ENCODE data around the gene FBXL19. TPM values are rescaled to one million over a fixed set of nuclear protein-coding genes. Genes with fewer than 3 reads are reported as not detected.

FBXL19 gene
- total RNA-seq, 1 donor from 2014 or later = 13.1 TPM

DNA sequence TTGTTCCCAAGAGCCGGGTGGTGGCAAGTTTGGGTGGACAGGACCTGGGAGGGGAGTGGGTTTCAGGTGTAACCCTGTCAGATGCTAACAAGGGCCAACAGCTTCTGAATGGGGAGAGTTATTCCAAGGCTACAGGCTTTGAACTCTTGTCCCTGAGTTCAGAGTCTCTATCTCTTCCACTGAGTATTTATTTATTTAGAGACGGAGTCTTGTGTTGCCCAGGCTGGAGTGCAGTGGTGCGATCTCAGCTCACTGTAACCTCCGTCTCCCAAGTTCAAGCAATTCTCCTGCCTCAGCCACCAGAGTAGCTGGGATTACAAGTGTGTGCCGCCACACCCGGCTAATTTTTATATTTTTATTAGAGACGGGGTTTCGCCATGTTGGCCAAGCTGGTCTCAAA is 31.6 kb downstream of the FBXL19 start:
- ATAC-seq = no peak
- no peak for DNase-seq (ENCODE audit: low spot score)
- intact Hi-C loops (cut with DNase I) = no loop called here

DNA sequence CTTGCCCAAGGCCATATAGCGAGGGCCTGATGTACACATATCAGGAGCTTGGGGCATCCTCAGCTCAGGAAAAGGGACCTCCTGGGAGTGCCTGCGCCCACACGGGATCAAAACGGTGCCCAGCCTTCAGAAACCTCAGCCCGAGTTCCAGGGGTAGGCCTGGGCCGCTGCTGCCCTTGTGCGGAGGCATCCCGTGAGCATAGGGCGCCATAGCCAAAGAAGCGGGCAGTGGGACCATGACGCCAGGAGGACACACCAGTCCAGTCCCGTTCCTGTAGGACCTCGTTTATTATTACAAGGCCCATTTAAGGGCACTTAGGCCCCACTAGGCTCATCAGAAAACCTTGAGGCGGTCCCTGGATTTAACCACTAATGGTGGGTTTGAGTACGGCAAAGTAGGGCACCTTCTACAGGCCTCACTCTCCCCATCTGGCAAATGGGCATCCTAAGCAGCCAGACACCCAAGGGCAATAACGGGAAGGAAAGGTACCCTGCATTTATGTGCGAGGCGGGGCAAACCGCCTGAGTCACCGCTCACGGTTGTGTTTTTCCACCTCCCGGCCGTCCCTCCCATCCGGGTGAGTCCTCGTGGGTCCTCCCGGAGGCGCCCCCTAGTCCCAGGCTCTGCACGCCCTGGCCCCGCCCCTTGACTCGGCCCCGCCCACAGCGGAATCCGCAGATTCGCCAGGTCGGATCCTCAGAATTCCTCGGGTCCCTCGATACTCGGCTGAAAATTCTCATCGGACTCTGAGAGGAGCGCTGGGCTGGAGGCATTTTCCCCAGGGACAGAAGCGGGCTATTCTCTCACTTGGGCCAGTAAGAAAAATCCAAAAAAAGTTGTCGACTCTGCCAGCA is 33.5 kb downstream of the FBXL19 start:
- DNase-seq (ENCODE audit: low spot score) (peak; percentile 92), ATAC-seq (peak; percentile 85)
- intact Hi-C loops (cut with DNase I) = no loop called here

DNA sequence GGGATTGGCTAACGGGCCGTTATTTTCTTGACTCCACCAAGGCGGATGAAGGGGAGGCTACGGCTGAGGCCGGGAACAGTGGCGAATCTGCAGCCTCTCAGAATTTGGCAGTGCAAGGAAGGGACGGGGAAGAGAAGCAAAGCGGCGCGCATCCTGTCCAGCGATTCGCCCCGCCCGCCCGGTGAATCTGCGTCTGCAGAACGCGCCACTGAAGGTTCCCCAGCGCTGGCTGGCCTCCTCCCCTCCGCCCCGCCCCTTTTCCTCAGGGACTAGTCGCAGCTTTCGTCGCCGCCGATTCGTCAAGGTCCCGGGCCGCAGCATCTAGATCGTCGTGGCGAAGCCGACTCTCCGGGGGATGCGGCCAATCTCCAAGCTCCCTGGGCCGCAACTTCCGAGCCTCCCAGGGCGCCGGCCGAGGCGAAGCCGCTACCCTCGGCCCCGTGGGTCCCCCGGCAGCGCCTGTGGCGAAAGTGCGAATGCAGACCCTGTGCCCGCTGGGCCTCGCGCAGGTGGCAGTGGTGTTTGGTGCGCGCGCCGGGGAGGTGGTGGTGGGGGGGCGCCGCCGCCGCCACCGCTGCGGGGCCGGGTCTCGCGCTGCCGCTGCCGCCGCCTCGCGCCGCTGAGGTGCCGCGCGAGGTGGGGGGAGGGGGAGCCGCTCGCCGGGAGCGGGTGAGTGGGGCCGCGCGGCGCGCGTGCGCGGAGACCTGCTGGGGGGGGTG is 34.2 kb downstream of the FBXL19 start, which contains the start of gene SETD1A:
TSS of gene SETD1A (plus strand) at position 299 of the 719 bp plus-strand sequence. CDS start 978 bp downstream, outside the sequence.
- intact Hi-C loops (cut with DNase I) = no loop called here
- ATAC-seq = peak; percentile 94
- peak; percentile 98 for DNase-seq (ENCODE audit: low spot score)

DNA sequence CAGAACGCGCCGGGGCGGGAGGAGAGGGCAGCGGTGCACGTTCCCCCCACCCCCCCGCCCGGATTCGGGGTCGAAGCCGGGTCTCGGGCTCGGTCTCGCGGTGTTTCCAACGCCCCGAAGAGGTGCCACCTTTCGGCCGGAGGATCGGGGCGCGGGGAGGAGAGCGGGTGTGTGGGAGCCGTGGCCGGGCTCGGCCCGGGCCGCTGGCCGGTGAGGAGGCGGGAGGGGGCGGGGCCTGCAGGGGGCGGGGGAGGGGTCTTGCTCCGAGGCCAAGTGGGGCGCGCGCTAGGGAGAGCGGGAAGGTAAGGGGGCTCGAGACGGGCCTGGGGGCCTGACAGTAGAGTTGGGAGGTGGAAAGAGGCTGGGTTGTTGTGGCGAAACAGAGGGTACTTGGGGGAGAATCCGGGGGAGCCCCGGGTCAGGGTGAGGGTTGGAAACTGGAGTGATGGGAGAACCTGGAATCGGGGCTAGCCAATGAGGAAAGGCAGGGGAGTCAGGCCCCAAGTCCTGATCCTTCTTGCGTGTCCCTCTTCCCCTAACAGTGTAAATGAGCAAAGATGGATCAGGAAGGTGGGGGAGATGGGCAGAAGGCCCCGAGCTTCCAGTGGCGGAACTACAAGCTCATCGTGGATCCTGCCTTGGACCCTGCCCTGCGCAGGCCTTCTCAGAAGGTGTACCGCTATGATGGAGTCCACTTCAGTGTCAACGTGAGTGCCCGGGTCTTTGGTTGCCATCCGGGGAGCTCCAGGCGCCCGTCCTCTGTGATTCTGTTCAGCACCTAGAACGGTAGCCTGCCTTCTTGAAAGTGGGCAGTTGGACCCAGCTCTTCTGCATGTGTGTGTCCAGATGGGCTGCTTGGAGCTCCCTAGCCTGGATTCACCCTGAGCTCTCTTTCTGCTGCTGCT is 35.1 kb downstream of the FBXL19 start:
- DNase-seq (ENCODE audit: low spot score) = no peak
- intact Hi-C loops (cut with DNase I) = no loop called here
- ATAC-seq = no peak

DNA sequence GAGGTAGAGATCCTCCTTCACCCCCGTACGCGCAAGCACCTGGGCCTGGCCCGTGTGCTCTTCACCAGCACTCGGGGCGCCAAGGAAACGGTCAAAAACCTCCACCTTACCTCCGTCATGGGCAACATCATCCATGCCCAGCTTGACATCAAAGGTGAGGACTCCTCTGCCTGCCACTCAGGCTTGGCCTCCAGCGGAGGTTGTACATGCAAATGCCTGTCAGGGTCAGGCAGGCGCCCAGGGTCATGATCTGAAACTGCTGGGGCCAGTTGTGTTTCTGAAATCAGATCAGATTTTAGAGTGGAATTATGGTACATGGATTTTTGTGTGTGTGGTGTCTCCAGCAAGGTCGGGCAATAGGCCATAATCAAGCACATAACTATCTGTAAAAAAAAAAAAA is 38.0 kb downstream of the FBXL19 start:
- no peak for DNase-seq (ENCODE audit: low spot score)
- intact Hi-C loops (cut with DNase I) = no loop called here
- no peak for ATAC-seq

DNA sequence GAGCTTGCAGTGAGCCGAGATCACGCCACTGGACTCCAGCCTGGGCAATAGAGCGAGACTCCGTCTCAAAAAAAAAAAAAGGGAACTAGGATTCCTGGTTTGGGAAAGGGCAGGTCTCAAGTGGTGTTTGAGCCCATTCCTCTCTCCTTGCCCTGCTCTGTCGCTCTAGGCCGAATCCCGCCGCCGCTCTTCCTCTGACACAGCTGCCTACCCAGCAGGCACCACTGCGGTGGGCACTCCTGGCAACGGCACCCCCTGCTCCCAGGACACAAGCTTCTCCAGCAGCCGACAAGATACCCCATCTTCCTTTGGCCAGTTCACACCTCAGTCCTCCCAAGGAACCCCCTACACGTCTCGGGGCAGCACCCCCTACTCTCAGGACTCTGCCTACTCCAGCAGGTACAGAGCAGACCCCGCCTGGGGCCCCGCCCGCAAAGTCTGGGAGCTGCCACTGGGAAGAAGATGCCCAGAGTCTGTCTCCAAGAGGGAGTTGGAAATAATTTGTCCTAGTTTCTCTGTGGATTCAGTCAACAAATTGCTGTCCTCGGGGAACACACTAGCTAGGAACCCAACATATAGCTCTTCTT is 40.6 kb downstream of the FBXL19 start:
- intact Hi-C loops (cut with DNase I) = no loop called here

DNA sequence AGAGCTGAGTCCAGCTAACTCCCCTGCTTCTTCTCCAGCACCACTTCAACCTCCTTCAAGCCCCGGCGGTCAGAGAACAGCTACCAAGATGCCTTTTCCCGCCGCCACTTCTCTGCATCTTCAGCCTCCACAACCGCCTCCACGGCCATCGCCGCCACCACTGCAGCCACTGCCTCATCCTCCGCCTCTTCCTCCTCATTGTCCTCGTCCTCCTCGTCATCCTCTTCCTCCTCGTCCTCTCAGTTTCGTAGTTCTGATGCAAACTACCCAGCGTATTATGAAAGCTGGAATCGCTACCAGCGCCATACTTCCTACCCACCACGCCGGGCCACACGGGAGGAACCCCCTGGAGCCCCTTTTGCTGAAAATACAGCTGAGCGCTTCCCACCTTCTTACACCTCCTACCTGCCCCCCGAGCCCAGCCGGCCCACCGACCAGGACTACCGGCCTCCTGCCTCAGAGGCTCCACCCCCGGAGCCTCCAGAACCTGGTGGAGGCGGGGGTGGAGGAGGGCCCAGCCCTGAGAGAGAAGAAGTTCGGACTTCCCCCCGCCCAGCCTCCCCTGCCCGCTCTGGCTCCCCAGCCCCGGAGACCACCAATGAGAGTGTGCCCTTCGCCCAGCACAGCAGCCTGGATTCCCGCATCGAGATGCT is 41.3 kb downstream of the FBXL19 start:
- ATAC-seq = peak; percentile 12

More for the DNA sequence above, 40.6 kb downstream of the FBXL19 start:
- ATAC-seq (no peak), DNase-seq (ENCODE audit: low spot score) (no peak)

DNA sequence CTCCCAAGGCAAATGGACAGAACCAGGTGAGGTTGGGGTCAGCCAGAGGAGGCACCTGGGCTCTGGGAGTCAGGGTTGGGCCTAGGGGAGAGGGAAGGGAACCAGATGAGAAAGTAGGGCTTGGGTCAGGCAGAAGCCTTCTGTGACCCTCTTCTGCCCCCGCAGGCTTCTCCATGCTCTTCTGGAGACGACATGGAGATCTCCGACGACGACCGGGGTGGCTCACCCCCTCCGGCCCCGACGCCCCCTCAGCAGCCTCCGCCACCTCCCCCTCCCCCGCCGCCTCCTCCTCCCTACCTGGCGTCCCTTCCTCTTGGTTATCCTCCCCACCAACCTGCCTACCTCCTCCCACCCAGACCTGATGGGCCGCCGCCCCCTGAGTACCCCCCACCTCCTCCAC is 42.1 kb downstream of the FBXL19 start:
- intact Hi-C loops (cut with DNase I) = no loop called here
- DNase-seq (ENCODE audit: low spot score) = no peak
- no peak for ATAC-seq

More for the DNA sequence above, 41.3 kb downstream of the FBXL19 start:
- no peak for DNase-seq (ENCODE audit: low spot score)
- intact Hi-C loops (cut with DNase I) = no loop called here

DNA sequence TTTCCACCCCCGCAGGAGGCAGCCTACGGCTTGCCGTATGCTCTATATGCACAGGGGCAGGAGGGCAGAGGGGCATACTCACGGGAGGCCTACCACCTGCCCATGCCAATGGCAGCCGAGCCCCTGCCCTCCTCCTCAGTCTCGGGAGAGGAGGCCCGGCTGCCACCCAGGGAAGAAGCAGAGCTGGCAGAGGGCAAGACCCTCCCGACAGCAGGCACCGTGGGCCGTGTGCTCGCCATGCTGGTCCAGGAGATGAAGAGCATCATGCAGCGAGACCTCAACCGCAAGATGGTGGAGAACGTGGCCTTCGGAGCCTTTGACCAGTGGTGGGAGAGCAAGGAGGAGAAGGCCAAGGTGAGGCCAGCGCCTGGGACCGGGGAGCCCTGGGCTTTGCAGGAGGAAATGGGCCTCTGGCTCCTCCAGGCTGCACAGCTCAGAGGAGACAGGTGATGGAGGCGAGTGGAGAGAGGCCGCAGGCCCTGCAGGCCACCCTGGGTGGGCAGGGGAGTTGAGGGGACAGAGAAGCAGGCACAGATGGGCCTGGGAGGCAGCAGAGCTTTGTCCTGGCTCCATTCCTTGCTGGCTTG is 42.8 kb downstream of the FBXL19 start:
- no peak for DNase-seq (ENCODE audit: low spot score)
- intact Hi-C loops (cut with DNase I) = no loop called here
- ATAC-seq = no peak

DNA sequence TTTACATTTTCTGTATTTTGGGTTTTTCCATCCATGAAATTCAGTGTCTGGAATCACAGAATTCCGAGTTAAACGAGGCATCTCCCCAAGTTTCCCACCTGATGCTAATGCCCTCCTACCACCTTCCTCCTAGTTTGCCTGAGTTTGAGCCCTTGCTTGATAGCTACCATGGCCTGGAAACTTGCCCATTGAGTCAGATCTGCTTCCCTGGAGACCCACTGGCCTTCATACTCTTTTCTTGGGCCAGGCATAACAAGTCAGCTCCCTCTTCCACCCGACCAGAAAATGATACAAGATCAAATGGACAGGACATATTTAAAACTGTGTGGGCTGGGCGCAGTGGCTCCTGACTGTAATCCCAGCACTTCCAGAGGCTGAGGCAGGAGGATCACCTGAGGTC is 44.4 kb downstream of the FBXL19 start:
- intact Hi-C loops (cut with DNase I) = no loop called here
- no peak for DNase-seq (ENCODE audit: low spot score)
- ATAC-seq = no peak

DNA sequence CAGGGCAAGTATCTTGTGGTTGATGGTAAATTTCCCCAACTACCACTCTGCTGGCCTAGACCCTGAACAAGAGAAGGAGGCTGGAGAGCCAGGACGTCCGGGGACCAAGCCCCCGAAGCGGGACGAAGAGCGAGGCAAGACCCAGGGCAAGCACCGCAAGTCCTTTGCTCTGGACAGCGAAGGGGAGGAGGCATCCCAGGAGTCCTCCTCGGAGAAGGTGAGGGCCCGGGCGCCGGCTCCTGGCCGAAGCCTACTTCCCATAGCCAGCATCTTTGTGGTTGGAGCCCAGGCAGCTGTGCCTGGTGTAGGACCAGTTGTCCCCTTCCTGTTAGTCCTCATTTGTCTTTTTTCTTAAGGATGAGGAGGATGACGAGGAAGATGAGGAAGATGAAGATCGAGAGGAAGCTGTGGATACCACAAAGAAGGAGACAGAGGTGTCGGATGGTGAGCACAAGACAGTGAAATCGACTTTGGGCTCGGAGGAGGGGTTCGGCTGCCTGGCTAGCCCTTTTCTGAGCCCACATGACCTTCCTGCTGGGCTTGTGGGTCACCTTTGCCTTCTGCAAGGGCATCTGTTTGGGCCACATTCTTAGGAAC is 46.0 kb downstream of the FBXL19 start:
- no peak for DNase-seq (ENCODE audit: low spot score)
- intact Hi-C loops (cut with DNase I) = no loop called here
- ATAC-seq = no peak

DNA sequence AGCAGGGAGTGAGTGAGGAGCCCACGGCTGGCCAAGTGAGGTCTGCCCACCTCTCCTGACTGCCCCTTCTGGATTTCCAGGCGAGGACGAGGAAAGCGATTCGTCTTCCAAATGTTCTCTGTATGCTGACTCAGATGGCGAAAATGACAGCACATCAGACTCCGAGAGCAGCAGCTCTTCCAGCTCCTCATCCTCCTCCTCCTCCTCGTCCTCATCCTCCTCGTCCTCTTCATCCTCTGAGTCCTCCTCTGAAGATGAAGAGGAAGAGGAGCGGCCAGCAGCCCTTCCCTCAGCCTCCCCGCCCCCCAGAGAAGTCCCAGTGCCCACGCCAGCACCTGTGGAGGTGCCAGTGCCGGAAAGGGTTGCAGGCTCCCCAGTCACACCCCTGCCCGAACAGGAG is 47.9 kb downstream of the FBXL19 start:
- no peak for DNase-seq (ENCODE audit: low spot score)
- ATAC-seq = no peak
- intact Hi-C loops (cut with DNase I) = no loop called here

DNA sequence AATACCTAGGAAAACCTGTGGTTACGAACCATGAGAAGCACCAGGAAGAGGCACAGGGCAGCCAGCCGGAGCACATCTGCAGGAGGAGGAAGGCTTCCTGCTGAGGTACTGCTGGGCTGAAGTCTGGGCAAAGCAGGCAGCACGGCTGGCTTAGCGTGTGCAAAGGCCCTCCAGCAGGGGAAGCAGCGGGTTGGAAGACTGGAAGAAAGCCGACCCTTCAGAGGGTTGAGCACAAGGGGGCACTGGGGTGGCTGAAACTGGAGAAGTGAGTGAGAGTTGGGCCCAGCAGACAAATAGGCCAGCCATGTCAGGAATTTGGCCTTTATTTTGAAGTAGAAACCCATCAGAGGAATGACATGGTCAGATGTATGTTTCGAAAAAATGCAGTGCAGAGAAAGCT is 49.5 kb downstream of the FBXL19 start:
- DNase-seq (ENCODE audit: low spot score) (no peak), ATAC-seq (no peak)
- intact Hi-C loops (cut with DNase I) = no loop called here

DNA sequence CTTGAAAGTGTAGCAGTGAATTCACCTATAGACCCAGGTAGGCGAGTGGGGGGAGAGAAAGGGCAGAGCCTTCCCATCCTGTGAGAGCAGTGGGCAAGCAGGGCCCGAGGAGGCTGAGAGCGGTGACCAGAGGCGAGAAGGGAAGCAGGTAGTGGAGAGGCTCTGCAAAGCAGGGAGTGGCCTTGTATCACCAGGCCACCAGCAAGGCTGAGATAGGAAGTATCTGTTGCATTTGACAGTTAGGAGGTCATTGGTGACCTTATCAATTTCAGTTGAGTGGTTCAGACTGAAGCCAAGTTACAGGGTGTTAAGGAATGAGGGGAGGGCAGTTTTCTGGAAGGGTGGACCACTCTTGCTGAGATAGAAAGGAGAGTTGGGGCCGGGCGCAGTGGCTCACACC is 51.0 kb downstream of the FBXL19 start:
- intact Hi-C loops (cut with DNase I) = no loop called here
- ATAC-seq = no peak
- no peak for DNase-seq (ENCODE audit: low spot score)

DNA sequence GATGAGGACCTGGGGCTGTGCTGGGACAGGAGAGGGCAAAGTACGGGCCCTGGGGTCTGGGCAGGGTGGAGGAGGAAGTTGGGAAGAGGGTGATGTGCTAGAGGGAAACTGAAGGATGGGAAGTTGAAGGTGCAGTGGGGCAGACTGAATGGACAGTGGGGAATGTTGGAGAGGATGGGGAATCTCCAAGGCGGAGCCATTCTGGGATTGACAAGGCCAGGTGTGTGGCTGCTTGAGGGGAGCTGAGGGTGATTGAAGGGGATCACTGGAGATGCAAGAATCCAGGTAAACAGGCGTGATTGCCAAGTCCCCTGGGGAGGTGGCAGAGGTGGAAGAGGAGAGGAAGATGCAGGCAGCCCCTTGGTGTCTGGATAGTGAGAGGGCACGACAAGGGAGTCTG is 53.1 kb downstream of the FBXL19 start:
- DNase-seq (ENCODE audit: low spot score) = no peak
- ATAC-seq = no peak
- intact Hi-C loops (cut with DNase I) = no loop called here

DNA sequence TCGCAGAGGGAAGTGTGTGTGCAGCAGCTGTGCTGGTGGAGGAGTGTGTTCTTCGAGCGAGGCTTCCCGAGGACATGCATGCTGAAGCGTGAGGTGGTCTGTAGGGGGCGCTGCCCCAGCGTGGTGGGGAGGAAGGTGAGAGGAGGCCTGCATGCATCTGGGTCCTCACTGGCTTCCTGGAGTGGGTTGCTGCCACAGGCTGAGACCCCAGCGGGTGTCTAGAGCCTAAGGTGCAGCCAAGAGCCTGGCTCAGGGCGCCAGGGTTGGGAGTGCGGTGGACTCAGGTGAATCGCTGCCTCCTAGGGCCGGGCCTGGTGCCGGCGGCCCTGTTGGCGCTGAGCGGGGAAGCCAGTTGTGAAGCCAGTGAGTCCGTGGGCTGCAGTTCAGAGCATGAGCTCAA is 54.1 kb downstream of the FBXL19 start:
- DNase-seq (ENCODE audit: low spot score) (no peak), ATAC-seq (no peak)
- intact Hi-C loops (cut with DNase I) = no loop called here

DNA sequence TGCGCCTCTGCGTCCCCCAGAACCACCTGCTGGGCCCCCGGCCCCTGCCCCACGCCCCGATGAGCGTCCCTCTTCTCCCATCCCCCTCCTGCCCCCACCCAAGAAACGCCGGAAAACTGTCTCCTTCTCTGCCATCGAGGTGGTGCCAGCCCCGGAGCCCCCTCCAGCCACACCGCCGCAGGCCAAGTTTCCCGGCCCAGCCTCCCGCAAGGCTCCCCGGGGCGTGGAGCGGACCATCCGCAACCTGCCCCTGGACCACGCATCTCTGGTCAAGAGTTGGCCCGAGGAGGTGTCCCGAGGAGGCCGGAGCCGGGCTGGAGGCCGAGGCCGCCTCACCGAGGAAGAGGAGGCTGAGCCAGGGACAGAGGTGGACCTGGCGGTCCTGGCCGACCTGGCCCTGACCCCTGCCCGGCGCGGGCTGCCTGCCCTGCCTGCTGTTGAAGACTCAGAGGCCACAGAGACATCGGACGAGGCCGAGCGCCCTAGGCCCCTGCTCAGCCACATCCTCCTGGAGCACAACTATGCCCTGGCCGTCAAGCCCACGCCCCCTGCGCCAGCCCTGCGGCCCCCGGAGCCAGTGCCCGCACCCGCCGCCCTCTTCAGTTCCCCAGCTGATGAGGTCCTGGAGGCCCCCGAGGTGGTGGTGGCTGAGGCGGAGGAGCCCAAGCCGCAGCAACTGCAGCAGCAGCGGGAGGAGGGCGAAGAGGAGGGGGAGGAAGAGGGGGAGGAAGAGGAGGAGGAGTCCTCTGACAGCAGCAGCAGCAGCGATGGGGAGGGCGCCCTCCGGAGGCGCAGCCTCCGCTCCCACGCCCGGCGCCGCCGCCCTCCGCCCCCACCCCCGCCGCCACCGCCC is 56.0 kb downstream of the FBXL19 start:
- no peak for ATAC-seq
- no peak for DNase-seq (ENCODE audit: low spot score)
- intact Hi-C loops (cut with DNase I) = loop anchor here (10.0 kb wide), 3 partner anchors 115 to 885 kb away; partner anchors contain the start of genes VKORC1 and ZNF843
